HEK293 (cell line): ENCODE results near the gene MRPL34.

Experiments
- CTCF ChIA-PET: fragments of 350-600 bp; formaldehyde crosslinking; extraction: SDS; loops from one replicate; lab custom pipeline; 2021; ENCODE audit warnings: antibody characterized with exemption; lab: Yijun Ruan, JAX
- POLR2A ChIA-PET: fragments of 300-600 bp; formaldehyde crosslinking; extraction: SDS; loops from one replicate; lab custom pipeline; 2020; ENCODE audit warnings: antibody characterized with exemption, inconsistent platforms; lab: Yijun Ruan, JAX
- H3K27ac ChIP-seq: fragments of 200-500 bp; sonication (Bioruptor generic); 2 replicates; pipeline ENCODE4 v1.5.1; 2014; ENCODE audit warnings: low read depth, low read length, control low read depth, inconsistent platforms; ENCODE audit errors: extremely low read depth
- H3K36me3 ChIP-seq, 2 experiments: fragments of 200-500 bp in 1 of 2; sonication (Bioruptor generic) in 1 of 2; 1 replicate in 1 of 2; 2 replicates in 1 of 2; pipeline ENCODE4 v1.5.1; 2014 to 2017; ENCODE audit warnings: inconsistent platforms in 2 of 2, low read length in 2 of 2; ENCODE audit not compliant: control insufficient read depth in 2 of 2, insufficient read depth in 1 of 2
- H3K4me1 ChIP-seq: fragments of 200-500 bp; sonication (Bioruptor generic); 2 replicates; pipeline ENCODE4 v1.5.1; 2014; ENCODE audit warnings: mild to moderate bottlenecking, low read length, inconsistent platforms; ENCODE audit not compliant: control insufficient read depth, insufficient read depth
- H3K4me3 ChIP-seq: 2 replicates; pipeline ENCODE4 v1.5.1; 2011; ENCODE audit warnings: low read depth, mild to moderate bottlenecking, control low read depth, low read length, moderate library complexity
- H3K9me3 ChIP-seq: fragments of 200-500 bp; sonication (Bioruptor generic); 2 replicates; pipeline ENCODE4 v1.5.1; 2014; ENCODE audit warnings: low read depth, low read length, inconsistent platforms; ENCODE audit not compliant: control insufficient read depth, insufficient read depth
- HIC1 ChIP-seq: fragments of 450-650 bp; formaldehyde crosslinking; IDR thresholded peaks from 2 replicates; pipeline ENCODE4 v1.5.1; 2016; ENCODE audit warnings: missing biosample characterization, missing genetic modification characterization
- KLF1 ChIP-seq: fragments of 450-650 bp; formaldehyde crosslinking; IDR thresholded peaks from 2 replicates; pipeline ENCODE4 v1.5.1; 2016; ENCODE audit warnings: missing biosample characterization, missing genetic modification characterization
- KLF8 ChIP-seq: fragments of 450-650 bp; formaldehyde crosslinking; IDR thresholded peaks from 2 replicates; pipeline ENCODE4 v1.5.1; 2016; ENCODE audit warnings: missing biosample characterization, missing genetic modification characterization
- KLF9 ChIP-seq: fragments of 450-650 bp; formaldehyde crosslinking; IDR thresholded peaks from 2 replicates; pipeline ENCODE4 v1.5.1; 2016; ENCODE audit warnings: missing biosample characterization, missing genetic modification characterization, low read depth
- REST ChIP-seq: fragments of 450-650 bp; formaldehyde crosslinking; IDR thresholded peaks from 2 replicates; pipeline ENCODE4 v1.5.1; 2016; ENCODE audit warnings: missing biosample characterization, missing genetic modification characterization
- SP2 ChIP-seq: fragments of 450-650 bp; formaldehyde crosslinking; IDR thresholded peaks from 2 replicates; pipeline ENCODE4 v1.5.1; 2016; ENCODE audit warnings: missing biosample characterization, missing genetic modification characterization
- SP3 ChIP-seq: fragments of 450-650 bp; formaldehyde crosslinking; IDR thresholded peaks from 2 replicates; pipeline ENCODE4 v1.5.1; 2016; ENCODE audit warnings: missing biosample characterization, missing genetic modification characterization
- ZBTB10 ChIP-seq: fragments of 450-650 bp; formaldehyde crosslinking; IDR thresholded peaks from 2 replicates; pipeline ENCODE4 v1.5.1; 2016; ENCODE audit warnings: missing biosample characterization, missing genetic modification characterization
- ZBTB26 ChIP-seq: fragments of 450-650 bp; formaldehyde crosslinking; optimal IDR thresholded peaks from 2 replicates; pipeline ENCODE3; 2016; ENCODE audit warnings: missing biosample characterization, mild to moderate bottlenecking, missing genetic modification characterization
- ZFP69B ChIP-seq: fragments of 450-650 bp; formaldehyde crosslinking; IDR thresholded peaks from 2 replicates; pipeline ENCODE4 v1.5.1; 2016; ENCODE audit warnings: missing biosample characterization, missing genetic modification characterization
- ZNF19 ChIP-seq: fragments of 450-650 bp; formaldehyde crosslinking; IDR thresholded peaks from 2 replicates; pipeline ENCODE4; 2016; ENCODE audit warnings: missing biosample characterization, missing genetic modification characterization, low read depth
- ZNF211 ChIP-seq: fragments of 450-650 bp; formaldehyde crosslinking; IDR thresholded peaks from 2 replicates; pipeline ENCODE4 v1.5.1; 2016; ENCODE audit warnings: low read depth, missing biosample characterization, missing genetic modification characterization
- ZNF580 ChIP-seq: fragments of 450-650 bp; formaldehyde crosslinking; IDR thresholded peaks from 2 replicates; pipeline ENCODE4 v1.5.1; 2016; ENCODE audit warnings: missing biosample characterization, missing genetic modification characterization
- ZNF645 ChIP-seq: fragments of 450-650 bp; formaldehyde crosslinking; IDR thresholded peaks from 2 replicates; pipeline ENCODE4; 2016; ENCODE audit warnings: missing biosample characterization, missing genetic modification characterization

The MRPL34 gene

GRCh38 chr19:17338433-17339078 lies 32.9 kb downstream of the MRPL34 start (continued):
- no peak for TF ChIP-seq REST (tag by site-specific recombination)
- TF ChIP-seq ZNF580 (tag by site-specific recombination), result no peak

GRCh38 chr19:17339088-17339741 lies 33.5 kb downstream of the MRPL34 start:
- H3K36me3 ChIP-seq, result peaks cover 0 to 28% of the 10 kb centered on the region in 2 experiments; a peak in 2 of 3 replicates
- ChIA-PET POLR2A (interaction anchor here (0.5 to 0.9 kb wide), 5 partner anchors 30 to 542 kb away, joined by 3 to 5 read pairs (median 3); partner anchors contain the start of genes DDA1 and TMEM221), CTCF (interaction anchor here (0.6 to 1.2 kb wide), 3 partner anchors 51 to 157 kb away, joined by 3 to 5 read pairs (median 4); no protein-coding TSS in a partner anchor)
- no peak overlapping the region for H3K27ac ChIP-seq
- H3K4me1 ChIP-seq, result peaks cover 4% of the 10 kb centered on the region; the same call in 1 of the 2 replicates
- no peaks in the 10 kb centered on the region for H3K9me3 ChIP-seq
- peak; percentile 95 for TF ChIP-seq KLF8
- TF ChIP-seq HIC1 (tag by site-specific recombination), result peak; percentile 64; the same call in 1 of the 2 replicates
- TF ChIP-seq SP3, result peak; percentile 26; the same call in 1 of the 2 replicates
- peak; percentile 52; the same call in 1 of the 2 replicates for TF ChIP-seq SP2
- peak; percentile 90 for TF ChIP-seq KLF1 (tag by site-specific recombination)
- no peak for TF ChIP-seq ZFP69B (tag by site-specific recombination)
- TF ChIP-seq KLF9 (tag by site-specific recombination), result peak; percentile 16; the same call in 1 of the 2 replicates
- no peak for TF ChIP-seq ZBTB26 (tag by site-specific recombination)
- no peak for TF ChIP-seq ZNF19
- no peak overlapping the region for H3K4me3 ChIP-seq

- Histone ChIP-seq H3K9me3 (no peaks in the 10 kb centered on the region), H3K27ac (no peak overlapping the region), H3K4me3 (no peak overlapping the region), H3K36me3 (peaks cover 0 to 28% of the 10 kb centered on the region in 2 experiments; a peak in 2 of 3 replicates), H3K4me1 (peaks cover 4% of the 10 kb centered on the region; the same call in 1 of the 2 replicates)
- POLR2A ChIA-PET, result interaction anchor here (0.5 to 0.7 kb wide), 2 partner anchors 218 to 606 kb away, joined by 3 to 5 read pairs; no protein-coding TSS in a partner anchor
- CTCF ChIA-PET, result interaction anchor here (0.6 kb wide), 2 partner anchors 113 to 134 kb away, joined by 3 to 4 read pairs; no protein-coding TSS in a partner anchor
- no peak for TF ChIP-seq ZNF211
- 0 out of 2 replicates have a peak, but pooled peaks have one; percentile 23 for TF ChIP-seq SP3
- TF ChIP-seq ZNF580 (tag by site-specific recombination), result no peak
- no peak for TF ChIP-seq ZNF645 (tag by site-specific recombination)
- no peak for TF ChIP-seq ZBTB10 (tag by site-specific recombination)
Measured at GRCh38 chr19:17340302-17340870, 34.7 kb downstream of the MRPL34 start.
